ENCODE data around the gene GDI2. TPM values are rescaled to one million over a fixed set of nuclear protein-coding genes. Genes with fewer than 3 reads are reported as not detected.
"Not testable (repeated sequence)": the region's sequence is repeated elsewhere in the genome, so short reads cannot be mapped to it uniquely, and the experiment has no call there.

GDI2 gene
- total RNA-seq, 4 donors from 2014 or later = 219 to 281 (median 241) TPM

DNA sequence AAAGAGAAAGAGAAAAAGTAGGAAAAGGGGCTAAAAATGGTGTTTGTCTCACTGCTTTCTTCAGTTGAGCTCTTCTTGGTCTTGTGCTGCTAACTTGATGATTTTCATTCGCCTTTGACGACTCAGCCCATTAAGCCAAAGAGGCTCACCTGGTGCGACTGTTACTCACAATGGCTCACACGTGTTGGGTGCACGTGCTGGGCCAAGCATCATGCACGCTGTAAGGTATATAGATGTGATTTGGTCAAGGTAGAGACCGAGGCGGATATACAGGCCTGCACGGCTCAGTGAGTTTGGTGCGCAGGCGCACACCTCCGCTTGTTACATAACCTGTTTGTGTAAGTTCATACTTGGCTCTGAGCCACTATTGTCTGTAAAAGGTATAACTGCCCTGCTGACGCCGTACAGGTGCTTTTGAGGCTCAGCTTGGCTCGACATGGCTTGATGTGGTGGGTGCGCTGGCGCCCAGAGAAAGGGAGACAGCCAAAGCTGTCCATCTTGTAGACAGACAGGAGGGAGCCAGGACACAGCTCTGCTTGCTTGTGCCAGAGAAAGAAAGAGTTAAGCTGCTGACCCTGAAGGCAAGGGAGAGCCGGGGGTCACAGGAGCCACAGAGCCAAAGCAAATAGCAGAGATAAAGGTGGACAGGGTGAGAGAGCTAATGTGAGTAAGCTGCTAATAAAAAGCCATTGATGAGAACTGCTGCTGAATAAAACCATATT is 42.9 kb upstream of the GDI2 start:
- WGBS, 2 donors = 81 to 85% methylated on average over 18 of the region's 18 CpGs

GRCh38 chr10:5854131-5854475 is 40.9 kb upstream of the GDI2 start:
- DNase-seq (ENCODE audit: low spot score in 2 of 2) = no peak
- intact Hi-C loops (cut with DNase I; ENCODE audit: low total_unique reads) = no loop called here
- no peak for TF ChIP-seq POLR2A (IDR thresholded peaks at IDR 0.05)
- TF ChIP-seq, protein P1, sequence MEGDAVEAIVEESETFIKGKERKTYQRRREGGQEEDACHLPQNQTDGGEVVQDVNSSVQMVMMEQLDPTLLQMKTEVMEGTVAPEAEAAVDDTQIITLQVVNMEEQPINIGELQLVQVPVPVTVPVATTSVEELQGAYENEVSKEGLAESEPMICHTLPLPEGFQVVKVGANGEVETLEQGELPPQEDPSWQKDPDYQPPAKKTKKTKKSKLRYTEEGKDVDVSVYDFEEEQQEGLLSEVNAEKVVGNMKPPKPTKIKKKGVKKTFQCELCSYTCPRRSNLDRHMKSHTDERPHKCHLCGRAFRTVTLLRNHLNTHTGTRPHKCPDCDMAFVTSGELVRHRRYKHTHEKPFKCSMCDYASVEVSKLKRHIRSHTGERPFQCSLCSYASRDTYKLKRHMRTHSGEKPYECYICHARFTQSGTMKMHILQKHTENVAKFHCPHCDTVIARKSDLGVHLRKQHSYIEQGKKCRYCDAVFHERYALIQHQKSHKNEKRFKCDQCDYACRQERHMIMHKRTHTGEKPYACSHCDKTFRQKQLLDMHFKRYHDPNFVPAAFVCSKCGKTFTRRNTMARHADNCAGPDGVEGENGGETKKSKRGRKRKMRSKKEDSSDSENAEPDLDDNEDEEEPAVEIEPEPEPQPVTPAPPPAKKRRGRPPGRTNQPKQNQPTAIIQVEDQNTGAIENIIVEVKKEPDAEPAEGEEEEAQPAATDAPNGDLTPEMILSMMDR (IDR thresholded peaks at IDR 0.05) = no peak
- no peak overlapping the region for H3K4me3 ChIP-seq (ENCODE audit: low read depth, poor library complexity, severe bottlenecking)
- WGBS, 2 donors = 73 to 74% methylated on average over 5 of the region's 5 CpGs

More for the DNA sequence above, 42.9 kb upstream of the GDI2 start:
- intact Hi-C loops (cut with DNase I; ENCODE audit: low total_unique reads) = no loop called here
- H3K4me3 ChIP-seq (ENCODE audit: low read depth, poor library complexity, severe bottlenecking) = no peak overlapping the region
- TF ChIP-seq, protein P1 (IDR thresholded peaks at IDR 0.05) = no peak
- TF ChIP-seq POLR2A (IDR thresholded peaks at IDR 0.05) = no peak
- no peak for DNase-seq (ENCODE audit: low spot score in 2 of 2)

DNA sequence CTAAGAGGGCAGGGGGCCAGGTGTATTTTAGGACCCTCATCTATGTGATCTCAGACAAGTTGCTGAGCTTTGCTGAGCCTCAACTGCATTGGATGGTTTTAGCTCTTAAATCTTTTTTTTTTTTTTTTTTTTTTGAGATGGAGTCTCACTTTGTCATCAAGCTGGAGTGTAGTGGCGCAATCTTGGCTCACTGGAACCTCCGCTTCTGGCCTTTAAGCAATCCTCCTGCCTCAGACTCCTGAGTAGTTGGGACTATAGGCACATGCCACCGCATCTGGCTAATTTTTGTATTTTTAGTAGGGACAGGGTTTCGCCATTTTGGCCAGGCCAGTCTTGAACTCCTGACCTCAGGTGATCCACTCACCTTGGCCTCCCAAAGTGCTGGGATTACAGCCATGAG is 33.4 kb upstream of the GDI2 start:
- H3K4me3 ChIP-seq (ENCODE audit: low read depth, poor library complexity, severe bottlenecking); intact Hi-C loops (cut with DNase I; ENCODE audit: low total_unique reads); DNase-seq (ENCODE audit: low spot score in 2 of 2): not testable (repeated sequence)
- WGBS, 2 donors = 89 to 96% methylated on average over 4 of the region's 4 CpGs

- H3K4me3 ChIP-seq (ENCODE audit: low read depth, poor library complexity, severe bottlenecking) = no peak overlapping the region
- WGBS, 2 donors = 38% methylated on average over 13 of the region's 13 CpGs
- intact Hi-C loops (cut with DNase I; ENCODE audit: low total_unique reads) = no loop called here
- no peak for TF ChIP-seq POLR2A (IDR thresholded peaks at IDR 0.05)
- TF ChIP-seq, protein P1 (IDR thresholded peaks at IDR 0.05) = no peak
- no peak for DNase-seq (ENCODE audit: low spot score in 2 of 2)
Measured at GRCh38 chr10:5844345-5845055, 31.3 kb upstream of the GDI2 start.

DNA sequence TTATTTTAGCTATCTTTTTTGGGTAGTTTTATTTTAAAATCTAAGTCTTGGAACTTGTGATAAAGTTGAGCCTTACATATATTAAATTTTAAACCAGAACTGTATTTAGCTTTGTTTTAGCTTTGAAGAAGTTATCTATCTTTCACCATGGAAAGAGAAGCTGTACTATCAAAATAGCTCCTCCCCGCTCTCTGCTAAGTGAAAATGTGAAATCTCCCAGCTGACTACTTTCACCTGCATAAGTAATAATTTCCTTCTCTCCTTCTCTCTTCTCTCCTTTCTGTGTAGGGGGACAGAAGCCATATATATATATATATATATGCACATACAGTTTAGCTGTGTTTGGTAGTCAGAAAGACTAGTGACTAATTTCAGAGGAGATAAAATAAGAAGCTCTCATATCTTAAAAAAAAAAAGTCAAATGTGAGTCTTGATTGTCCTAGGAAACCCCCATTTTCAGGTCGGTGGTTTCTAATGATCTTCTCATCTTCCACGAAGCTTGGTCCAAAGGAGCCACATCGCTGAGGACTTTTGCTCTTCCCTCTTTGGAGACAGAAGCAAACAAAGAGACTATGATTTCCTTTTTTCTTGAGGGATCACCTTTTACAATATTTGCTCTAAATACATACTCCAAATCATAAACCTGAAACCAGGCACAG is 30.6 kb upstream of the GDI2 start:
- no peak for DNase-seq (ENCODE audit: low spot score in 2 of 2)
- 71 to 76% methylated on average over 4 of the region's 4 CpGs for WGBS, 2 donors
- TF ChIP-seq, protein P1 (IDR thresholded peaks at IDR 0.05) = no peak
- no peak for TF ChIP-seq POLR2A (IDR thresholded peaks at IDR 0.05)
- intact Hi-C loops (cut with DNase I; ENCODE audit: low total_unique reads) = no loop called here
- H3K4me3 ChIP-seq (ENCODE audit: low read depth, poor library complexity, severe bottlenecking) = no peak overlapping the region

GRCh38 chr10:5841965-5842364 is 28.7 kb upstream of the GDI2 start:
- no peak for TF ChIP-seq POLR2A (IDR thresholded peaks at IDR 0.05)
- TF ChIP-seq, protein P1 (IDR thresholded peaks at IDR 0.05) = no peak
- intact Hi-C loops (cut with DNase I; ENCODE audit: low total_unique reads) = no loop called here
- H3K4me3 ChIP-seq (ENCODE audit: low read depth, poor library complexity, severe bottlenecking) = no peak overlapping the region
- no peak for DNase-seq (ENCODE audit: low spot score in 2 of 2)
- WGBS, 2 donors = 88 to 93% methylated on average over 14 of the region's 14 CpGs

Data from lower leg skin (tissue), 4 donors.